Measurements from ENCODE around the gene PTTG1IP.

GRCh38 chr21:44891631-44892031 is 18.1 kb upstream of the PTTG1IP start:
- no peak for TF ChIP-seq CTCF (IDR thresholded peaks at IDR 0.05)
- no peak for TF ChIP-seq EZH2 (IDR thresholded peaks at IDR 0.05; ENCODE audit: borderline replicate concordance, insufficient read depth, low read depth, low read length, poor library complexity, severe bottlenecking)
